HG03135 (cell line): Measurements from ENCODE around the gene CCN2.
"Not testable (repeated sequence)": the region's sequence is repeated elsewhere in the genome, so short reads cannot be mapped to it uniquely, and the experiment has no call there.

ENCODE experiments used
- ATAC-seq: cut with Tn5 transposase; IDR thresholded peaks from one replicate; pipeline ENCODE4 v1.9.1; 2021; ENCODE audit warnings: mild to moderate bottlenecking, moderate library complexity; ENCODE audit not compliant: unreplicated experiment

The CCN2 gene

DNA sequence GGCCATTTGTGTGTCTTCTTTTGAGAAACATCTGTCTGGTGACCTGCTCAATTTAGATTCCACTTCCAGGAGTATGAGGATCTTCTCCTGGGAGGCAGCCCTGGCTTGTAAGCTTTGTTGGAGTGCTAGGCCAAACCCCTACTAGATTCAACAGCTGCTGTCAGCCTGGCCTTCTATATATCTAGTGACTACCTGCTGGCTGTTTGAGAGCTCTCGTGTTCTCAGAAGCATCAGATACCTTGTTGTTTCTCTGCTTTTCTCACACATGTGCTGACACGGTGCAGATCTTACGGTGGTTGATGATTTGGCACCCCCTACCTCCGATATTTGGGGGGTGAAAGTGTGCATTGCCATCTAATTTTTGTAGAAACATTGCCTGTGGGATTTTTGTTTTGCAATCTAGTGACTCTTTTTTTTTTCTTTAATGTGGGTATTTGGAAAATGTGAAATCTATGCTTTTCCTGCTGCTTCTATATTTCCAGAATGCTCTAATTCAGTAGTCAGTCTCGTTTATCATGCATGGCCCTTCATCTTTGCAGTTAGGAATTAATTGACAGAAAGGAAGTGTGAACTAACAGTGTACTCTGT lies 4.7 kb downstream of the CCN2 start:
- ATAC-seq = no peak

DNA sequence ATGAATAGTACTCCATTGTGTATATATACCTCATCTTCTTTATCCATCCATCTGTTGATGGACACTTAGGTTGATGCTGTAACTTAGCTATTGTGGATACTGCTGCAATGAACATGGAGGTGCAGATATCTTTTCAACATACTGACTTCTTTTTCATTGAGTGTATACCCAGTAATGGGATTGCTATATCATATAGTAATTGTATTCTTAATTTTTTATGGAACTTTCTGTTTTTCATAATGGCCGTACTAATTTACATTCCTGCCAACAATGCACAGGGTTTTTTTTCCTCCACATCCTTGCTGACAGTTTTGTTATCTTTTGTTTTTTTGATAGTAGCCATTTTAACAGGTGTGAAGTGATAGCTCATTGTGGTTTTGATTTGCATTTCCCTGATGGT lies 5.2 kb downstream of the CCN2 start:
- ATAC-seq = no peak

DNA sequence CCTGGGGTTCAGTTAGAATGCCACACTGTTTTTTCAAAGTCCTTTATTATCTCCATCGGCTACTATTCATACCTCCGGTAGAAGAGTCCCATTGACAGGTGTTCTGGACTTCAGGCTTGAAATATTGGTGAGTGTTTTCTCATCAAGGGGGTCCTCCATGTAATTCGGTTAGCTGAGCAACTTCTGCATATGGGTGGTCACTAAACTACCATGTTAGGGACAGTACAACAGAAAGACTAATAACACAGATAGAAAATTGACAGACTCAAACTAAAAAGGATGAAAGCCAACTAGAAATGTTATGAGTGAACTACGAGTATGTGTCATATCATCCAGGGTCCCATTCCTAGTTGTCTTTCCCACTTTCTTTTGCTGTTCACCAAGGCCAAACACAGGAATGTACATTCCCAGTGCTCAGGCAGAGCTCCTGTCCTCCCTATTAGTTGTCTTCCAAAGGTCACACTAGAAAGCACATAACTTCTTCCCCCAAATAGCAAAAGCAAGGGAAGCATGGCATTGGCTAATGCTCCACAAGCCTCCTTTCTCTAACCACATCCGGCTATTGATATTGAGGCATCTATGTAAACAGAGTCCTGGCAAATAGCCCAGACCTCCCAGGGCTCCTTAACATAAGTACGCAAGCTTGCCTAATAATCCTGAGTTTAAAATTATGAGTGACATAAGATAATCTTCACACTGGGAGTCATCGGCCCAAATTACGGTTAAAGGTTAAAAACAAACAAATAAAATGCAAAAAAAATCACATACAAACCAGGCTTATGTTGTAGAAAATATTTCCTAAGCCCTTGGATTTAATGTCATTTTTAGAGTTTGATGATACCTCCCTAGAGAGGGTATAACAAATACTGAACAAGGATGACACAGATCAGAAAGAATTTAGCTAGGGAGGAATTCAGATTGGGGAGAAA lies 13.2 kb downstream of the CCN2 start:
- ATAC-seq = no peak

DNA sequence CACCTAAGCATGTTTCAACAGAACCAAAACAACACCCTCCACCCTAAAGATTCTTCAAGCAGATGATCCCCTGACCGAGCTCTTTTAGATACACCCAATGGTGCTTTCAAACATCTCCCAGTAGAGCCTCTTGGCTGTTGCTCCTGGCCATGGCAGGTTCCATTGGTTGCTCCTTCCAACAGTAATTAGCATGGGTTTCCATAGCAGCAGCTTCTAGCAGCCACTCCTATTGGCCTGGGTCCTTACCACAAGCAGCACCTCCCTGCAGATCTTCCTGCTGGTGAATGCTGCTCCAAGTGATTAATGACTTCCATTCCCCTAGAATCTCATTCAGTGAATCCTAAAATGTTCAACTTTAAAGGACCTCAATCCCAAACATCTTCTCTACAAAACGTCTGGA lies 13.9 kb downstream of the CCN2 start:
- ATAC-seq = no peak

DNA sequence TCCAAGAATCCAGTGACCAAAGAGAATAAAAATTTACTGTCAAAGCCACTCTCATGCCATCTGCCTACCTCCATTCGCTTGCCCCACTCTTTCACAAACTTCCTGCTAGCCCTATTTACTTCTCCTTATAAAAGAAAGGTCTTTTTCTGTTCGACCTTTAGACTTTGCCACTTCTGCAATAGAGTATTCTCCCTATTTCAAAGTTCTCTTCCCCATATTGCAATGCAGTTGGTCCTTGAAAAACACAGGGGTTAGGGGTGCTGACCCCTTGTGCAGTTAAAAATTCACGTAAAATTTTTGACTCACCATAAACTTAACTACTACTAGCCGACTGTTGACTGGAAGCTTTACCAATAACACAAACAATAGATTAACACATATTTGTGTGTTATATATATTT lies 15.0 kb downstream of the CCN2 start:
- no peak for ATAC-seq

DNA sequence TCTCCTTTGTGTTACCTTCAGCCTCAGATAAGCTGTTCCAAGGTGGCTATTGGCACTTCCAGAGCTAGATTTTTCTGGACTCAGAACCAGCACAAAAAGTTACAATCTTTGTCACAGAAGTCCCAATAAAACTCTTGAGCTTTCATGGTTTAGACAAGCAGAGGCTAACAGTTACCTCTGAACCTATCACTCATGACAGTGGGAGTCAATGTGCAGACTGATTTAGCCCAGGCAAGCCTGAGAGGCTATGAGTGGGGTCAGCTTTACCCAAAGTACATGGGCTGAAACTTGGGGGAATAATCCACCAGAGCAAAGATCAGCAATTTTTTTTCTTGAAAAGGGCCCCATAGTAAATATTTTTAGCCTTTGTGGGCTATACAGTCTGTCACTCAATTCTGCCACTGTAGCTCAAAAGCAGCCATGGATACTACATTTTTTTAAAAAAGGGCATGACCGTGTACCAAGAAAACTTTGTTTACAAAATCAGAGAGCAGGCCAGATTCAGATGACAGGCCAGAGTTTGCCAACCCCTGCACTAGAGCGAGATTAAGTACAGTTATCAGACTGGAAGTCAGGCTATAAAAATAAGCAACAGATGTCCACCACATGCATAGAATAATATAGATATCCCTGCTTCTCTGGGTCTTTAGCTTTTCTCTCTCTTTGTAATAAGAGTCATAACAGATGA lies 20.0 kb downstream of the CCN2 start:
- no peak for ATAC-seq

DNA sequence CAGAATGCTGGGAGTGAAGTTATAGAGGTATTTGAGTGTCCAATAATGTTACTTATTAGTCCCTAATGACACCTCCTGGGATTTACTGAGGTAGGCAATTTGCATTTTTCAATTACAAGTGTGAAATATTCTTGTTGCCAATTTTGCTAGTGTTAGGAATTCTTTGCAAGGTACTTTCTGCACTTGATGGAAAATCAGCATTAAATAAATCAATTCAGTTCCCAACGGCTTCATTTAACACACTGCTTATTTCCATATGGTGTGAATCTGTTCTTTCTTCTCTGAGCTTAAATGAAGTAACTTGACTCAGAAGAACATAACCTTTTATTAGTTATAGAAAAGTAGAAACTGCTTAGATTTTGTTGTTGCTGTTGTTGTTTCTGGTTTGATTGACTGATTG lies 21.2 kb downstream of the CCN2 start:
- ATAC-seq = no peak

DNA sequence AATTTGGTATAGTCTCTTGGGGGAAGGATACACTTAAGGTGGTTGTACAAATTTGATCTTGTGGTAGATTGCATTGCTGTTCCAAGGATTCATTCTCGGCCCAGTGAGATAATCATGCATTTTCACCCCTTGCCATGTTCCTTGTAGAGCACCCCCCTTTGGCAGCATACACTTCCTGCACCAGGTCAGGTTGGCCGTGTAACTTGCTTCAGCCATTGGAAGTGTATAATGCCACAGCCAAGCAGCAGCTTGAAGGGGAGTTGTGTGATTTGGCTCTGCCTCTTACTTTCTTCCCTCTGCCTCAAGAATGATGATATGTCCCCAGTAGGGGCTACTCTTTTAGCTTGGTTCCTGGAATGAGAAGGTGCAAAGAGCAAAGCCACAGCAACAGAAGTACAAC lies 21.9 kb downstream of the CCN2 start:
- no peak for ATAC-seq

DNA sequence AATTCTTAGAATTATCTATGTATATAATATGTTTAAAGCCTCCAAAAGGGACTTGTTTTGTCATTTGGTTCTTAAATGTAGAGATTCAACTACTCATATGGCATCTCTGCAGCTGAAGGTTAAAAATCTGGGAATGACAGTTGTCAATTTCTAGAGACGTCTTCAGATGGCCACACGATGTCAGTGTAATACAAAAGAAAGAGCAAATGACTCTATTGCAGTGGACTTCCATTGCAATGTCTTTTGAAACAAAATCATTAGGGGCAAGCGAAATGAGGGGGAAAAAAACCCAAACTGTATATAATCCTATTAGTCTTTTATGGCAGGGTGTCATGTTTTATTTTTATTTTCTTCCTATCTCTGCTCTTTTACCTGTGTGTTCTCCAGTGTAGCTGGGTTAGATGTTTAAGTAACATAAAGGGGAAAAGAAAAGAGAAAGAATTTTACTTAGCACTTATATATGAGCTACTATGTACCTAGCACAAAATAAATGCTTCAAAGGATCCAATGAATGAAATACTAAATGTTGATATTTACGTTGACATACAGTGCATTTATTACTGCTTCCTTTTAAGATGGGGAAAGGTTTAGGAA lies 26.2 kb downstream of the CCN2 start:
- no peak for ATAC-seq

DNA sequence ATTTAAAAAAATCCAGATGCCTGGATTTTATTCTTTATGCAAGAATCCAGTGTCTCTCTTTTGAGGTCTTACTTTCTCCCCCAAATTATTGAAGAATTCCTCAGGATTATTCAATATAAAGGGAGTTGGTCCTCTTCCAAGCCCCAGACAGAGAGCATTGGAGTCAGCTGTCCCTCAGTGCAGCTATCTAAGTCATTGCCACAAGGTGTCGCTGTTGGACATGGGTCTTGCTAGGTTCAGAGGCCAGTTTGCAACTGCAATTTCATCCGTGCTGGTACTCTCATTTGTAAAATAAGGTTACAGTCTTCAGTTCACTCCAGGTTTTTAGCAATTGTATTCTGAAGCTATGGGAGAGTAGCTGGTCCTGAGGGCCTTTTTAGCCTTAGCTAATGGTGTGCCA lies 27.8 kb downstream of the CCN2 start:
- ATAC-seq = no peak

DNA sequence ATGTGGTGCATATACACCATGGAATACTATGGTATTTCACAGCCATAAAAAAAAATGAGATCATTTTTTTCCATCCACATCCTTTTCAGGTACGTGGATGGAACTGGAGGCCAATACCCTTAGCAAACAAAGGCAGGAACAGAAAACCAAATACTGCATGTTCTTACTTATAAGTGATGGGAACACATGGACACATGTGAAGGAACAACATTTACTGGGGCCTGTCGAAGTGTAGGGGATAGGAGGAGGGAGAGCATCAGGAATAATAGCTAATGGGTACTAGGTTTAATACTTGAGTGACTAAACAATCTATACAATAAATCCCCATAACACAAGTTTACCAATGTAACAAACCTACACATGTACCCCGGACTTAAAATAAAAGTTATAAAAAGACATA lies 30.5 kb downstream of the CCN2 start:
- no peak for ATAC-seq

DNA sequence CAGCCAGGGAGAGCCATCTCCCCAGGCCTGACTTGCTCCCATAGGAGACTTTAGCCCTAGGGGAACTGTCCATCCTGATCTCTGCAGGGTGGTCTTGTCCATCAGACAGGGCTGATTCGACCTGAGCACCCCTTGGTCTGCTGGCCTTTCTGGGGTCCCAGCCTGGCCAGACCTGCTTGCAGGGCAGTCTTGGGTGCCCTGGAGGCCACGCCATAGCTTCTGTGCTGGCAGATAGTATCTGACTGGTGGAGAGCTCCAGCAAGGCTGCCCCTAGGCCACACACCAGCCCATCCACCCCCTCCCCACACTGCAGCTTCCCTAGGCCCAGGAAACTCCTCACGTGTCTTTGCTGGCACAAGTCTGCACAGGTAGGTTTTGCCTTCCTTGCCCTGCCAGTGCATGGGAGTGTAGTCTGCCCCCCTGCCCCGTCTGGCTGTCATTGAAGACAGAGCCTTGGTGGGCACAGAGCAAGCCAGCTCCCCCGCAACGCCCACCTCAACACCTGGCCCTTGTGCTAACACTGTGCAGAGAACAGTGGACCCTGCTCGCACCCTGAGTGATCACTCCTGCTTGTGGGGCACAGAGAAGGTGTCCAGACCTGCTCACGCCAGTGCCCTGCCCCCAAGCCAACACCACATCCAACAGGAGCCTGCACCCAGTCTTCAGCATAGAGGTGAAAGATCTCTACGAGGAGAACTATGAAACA lies 32.4 kb downstream of the CCN2 start:
- no peak for ATAC-seq

DNA sequence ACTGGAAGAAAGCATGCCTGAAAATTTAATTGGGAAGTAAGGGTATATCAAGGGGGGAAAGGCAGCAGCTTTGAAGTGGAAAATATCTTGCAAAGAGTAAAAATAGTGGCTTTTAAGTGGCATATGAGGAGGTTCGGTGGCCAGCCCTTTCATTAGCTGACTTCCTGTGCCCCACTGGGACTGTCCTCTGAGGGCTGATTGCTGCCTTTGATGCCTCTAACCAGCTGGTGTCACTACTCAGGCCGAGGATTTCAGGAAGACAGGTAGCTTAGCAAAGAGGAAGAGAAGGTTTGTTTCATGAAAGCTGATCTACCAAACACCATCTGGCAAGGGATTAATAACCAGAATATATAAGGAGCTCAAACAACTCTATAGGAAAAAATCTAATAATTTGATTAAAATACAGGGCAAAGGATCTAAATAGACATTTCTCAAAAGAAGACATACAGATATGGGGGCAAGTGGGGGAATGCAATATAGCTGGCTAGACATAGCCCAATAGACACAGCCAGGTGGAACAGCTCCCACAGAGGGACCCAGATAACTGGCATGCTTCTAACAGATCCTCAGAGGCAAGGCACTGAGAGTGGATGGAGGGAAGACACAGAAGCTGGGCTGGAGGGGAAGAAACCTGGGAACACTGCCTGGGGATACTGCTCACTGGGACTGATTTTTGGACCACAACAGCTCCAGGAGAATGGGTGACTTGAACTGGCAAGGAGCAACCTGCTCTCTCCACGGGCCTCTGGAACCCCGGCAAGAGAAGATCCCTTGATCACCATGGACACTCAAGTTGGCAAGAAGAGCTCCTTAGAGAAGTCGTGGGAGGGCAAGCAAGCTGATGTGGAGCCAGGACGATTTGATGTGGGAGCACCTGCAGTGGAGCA lies 33.2 kb downstream of the CCN2 start:
- ATAC-seq = no peak

DNA sequence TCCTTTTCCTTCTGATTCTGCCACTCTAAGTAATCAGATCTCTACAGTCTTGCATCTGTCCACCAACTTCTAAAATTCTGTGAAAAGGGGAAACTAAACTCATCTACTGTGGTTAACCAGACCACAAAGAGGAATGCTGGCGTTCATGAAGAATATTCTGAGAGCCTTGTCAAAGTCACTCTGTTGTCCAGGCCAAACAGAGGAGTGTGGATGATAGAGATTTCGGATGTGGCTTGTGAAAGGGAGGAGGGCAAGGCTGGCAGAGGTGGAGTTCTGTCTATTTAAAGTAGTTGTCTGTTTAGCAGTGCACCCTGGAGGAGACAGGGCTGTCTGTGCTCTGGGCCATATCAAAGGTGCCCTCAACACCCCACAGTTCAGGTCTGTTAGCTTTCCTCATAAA lies 33.9 kb downstream of the CCN2 start:
- no peak for ATAC-seq

DNA sequence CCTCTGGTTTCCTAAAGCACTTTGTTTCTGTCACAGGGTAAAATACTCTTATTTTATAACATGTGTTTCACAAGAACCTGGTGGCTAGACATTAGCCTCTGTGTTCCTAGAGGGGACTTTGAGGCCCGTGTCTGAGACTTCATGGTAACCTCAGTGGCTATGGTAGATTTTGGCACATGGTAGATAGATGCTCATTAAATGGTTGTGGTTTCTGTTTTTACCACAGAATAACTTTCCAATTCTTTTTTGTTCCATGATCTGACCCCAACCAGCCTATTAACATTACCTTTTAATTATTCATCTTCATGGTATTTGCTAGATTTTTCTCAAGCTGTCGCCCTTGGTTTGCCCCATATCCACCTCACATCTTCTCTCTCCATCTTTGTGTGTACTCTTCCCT lies 34.3 kb downstream of the CCN2 start:
- no peak for ATAC-seq

DNA sequence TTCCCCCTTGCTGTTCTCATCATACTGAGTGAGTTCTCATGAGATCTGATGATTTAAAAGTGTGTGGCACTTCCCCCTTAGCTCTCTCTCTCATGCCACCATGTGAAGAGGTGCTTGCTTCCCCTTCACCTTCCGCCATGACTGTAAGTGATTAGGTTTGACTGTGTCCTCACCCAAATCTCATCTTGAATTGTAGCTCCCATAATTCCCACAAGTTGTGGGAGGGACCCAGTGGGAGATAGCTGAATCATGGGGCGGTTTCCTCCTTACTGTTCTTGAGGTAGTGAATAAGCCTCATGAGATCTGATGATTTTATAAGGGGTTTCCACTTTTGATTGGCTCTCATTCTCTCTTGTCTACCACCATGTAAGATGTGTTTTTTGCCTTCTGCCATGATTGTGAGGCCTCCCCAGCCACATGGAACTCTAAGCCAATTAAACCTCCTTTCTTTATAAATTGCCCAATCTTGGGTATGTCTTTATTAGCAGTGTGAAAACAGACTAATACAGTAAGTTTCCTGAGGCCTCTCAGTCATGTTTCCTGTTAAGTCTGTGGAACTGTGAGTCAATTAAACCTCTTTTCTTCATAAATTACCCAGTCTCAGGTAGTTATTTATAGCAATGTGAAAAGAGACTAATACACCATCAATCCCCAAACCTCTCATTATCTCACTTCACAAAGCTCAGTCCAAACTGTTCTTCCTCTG lies 34.9 kb downstream of the CCN2 start:
- not testable (repeated sequence) for ATAC-seq

DNA sequence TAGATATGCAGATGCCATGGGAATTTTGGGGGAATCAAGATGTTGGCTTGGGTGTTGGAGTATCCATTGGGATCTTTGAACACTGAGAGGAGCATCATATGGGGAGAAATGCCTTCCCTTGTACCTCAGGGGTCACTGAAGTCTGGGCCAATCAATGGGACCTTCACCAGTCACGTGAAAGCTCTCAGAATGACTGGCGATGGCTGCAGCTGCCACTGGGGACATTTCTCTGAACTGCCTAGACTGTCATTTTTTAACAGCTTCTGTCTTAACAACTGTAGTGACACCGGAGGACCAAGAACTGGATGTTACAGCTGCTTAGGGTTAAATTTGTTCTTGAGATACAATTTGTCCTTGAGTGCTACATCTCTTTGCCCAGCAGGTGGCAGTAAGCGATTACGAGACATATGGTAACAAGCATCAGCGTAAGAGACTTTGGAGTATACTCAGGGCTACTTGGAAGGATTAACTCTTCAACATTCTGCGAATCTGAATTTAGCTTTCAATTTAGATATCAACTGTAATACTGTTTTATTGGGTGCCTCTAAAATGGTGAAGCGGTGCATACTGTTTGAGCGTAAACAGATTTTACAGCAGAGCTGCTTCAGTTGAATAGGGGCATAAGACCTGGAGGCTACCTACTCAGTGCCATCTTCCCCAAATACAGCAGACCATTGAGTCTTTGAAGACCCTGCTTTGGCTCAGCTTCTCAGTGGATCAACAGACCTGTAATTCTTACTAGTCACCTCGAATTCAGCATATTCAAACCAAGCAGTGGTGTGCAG lies 36.0 kb downstream of the CCN2 start:
- peak; percentile 61 for ATAC-seq

DNA sequence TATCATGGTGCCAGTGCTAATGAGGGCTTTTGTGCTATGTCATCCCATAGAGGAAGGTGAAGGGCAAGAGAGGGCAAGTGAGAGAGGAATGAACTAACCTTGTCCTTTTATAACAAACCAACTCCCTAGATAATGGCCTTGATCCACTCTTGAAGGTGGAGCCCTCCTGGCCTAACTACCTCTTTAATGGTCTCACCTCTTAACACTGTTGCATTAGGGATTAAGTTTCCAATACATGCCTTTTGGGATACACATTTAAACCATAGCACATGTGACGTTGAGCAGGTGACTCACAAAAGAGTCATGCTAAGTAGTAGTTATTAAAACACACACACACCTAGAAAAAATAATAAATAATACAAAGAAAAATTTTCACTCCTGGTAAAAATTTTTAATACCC lies 36.9 kb downstream of the CCN2 start:
- ATAC-seq = no peak

DNA sequence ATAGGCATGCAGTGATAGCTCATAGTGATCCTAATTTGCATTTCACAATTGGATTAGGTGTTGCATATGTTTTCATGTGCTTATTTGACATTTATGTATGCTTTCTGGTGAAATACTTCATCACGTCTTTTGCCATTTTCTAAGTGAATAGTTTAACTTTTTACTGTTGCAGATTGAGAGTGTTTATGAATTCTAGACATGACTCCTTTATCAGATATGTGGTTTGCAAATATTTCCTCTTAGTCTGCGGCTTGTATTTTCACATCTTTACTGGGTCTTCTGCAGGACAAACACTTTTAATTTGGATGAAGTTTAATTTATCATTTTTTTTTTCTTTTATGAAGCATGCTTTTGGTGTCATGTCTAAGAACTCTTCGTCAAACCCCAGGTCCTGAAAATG lies 39.2 kb downstream of the CCN2 start:
- no peak for ATAC-seq
